ENCODE measurements around the gene NBEA. TPM values are rescaled to one million over a fixed set of nuclear protein-coding genes. Genes with fewer than 3 reads are reported as not detected.

Gene NBEA
- total RNA-seq, 1 experiment from 2014 or later = 4.4 TPM

GRCh38 chr13:35309706-35310105 lies 367.6 kb downstream of the NBEA start:
- Histone ChIP-seq H3K27me3 (ENCODE audit: low read length) (no peaks in the 10 kb centered on the region), H2AFZ (ENCODE audit: low read length) (no peak overlapping the region), H3K9me2 (replicated peaks; ENCODE audit: low read length) (no peaks in the 10 kb centered on the region), H3K4me1 (ENCODE audit: insufficient read depth, low read length) (no peaks in the 10 kb centered on the region), H3K36me3 (ENCODE audit: low read depth, low read length) (no peaks in the 10 kb centered on the region), H3K4me2 (ENCODE audit: low read length) (no peak overlapping the region), H3K79me2 (ENCODE audit: low read length) (no peaks in the 10 kb centered on the region), H3K27ac (ENCODE audit: low read length) (no peak overlapping the region), H4K20me1 (ENCODE audit: low read length) (no peaks in the 10 kb centered on the region), H3F3A (ENCODE audit: low read length, unreplicated experiment) (no peaks in the 10 kb centered on the region), H3K9me3 (ENCODE audit: low read length) (no peaks in the 10 kb centered on the region), H3K4me3 (ENCODE audit: low read length) (no peak overlapping the region), H3K9ac (ENCODE audit: low read length) (no peak overlapping the region)
- DNase-seq (no peak), ATAC-seq (no peak)
- ChIA-PET POLR2A (ENCODE audit: unreplicated experiment) (no interaction called here), CTCF (no interaction called here)
- BruUV-seq (replicated peaks) = no TSS peak
- TF ChIP-seq EZH2 (IDR thresholded peaks at IDR 0.05; ENCODE audit: low read length, unreplicated experiment) (no peak), CTCF (conservative IDR thresholded peaks at IDR 0.05; ENCODE audit: low read depth, low read length) (no peak), EZH2phosphoT487 (IDR thresholded peaks at IDR 0.05; ENCODE audit: borderline replicate concordance, low read length) (no peak)
- intact Hi-C loops (cut with micrococcal nuclease) = no loop called here

DNA sequence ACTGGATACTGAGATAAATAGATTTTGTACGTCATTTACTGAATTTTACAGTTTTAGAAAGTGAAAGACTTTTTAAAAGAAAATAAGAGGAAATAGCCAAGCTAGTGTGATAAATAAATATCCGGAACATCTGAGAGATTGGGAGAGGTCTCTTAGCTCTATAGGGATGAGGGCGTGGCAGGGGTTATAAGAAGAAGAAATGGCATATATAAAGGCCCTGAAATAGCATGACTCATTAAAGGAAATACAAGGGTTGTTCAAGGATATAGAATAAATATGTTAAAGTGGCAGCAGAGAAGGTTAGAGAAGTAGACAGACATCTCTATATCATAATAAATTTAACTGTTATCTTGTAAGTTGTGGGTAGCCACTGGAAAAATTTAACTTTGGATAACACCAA lies 390.1 kb downstream of the NBEA start:
- H3K9me3 ChIP-seq (ENCODE audit: low read length) = no peaks in the 10 kb centered on the region
- POLR2A ChIA-PET (ENCODE audit: unreplicated experiment) = no interaction called here
- no TSS peak for BruUV-seq (replicated peaks)
- no peak overlapping the region for H2AFZ ChIP-seq (ENCODE audit: low read length)
- H3K36me3 ChIP-seq (ENCODE audit: low read depth, low read length) = no peaks in the 10 kb centered on the region
- CTCF ChIA-PET = no interaction called here
- H3K4me1 ChIP-seq (ENCODE audit: insufficient read depth, low read length) = no peaks in the 10 kb centered on the region
- no peaks in the 10 kb centered on the region for H3K79me2 ChIP-seq (ENCODE audit: low read length)
- no peaks in the 10 kb centered on the region for H3K27me3 ChIP-seq (ENCODE audit: low read length)
- H3K27ac ChIP-seq (ENCODE audit: low read length) = no peak overlapping the region
- DNase-seq (no peak), ATAC-seq (no peak; the same call in 1 of the 2 replicates)
- no peak overlapping the region for H3K4me2 ChIP-seq (ENCODE audit: low read length)
- TF ChIP-seq CTCF (conservative IDR thresholded peaks at IDR 0.05; ENCODE audit: low read depth, low read length) = no peak
- no peak for TF ChIP-seq EZH2 (IDR thresholded peaks at IDR 0.05; ENCODE audit: low read length, unreplicated experiment)
- TF ChIP-seq EZH2phosphoT487 (IDR thresholded peaks at IDR 0.05; ENCODE audit: borderline replicate concordance, low read length) = no peak
- intact Hi-C loops (cut with micrococcal nuclease) = no loop called here
- no peak overlapping the region for H3K4me3 ChIP-seq (ENCODE audit: low read length)
- no peaks in the 10 kb centered on the region for H3F3A ChIP-seq (ENCODE audit: low read length, unreplicated experiment)
- no peaks in the 10 kb centered on the region for H4K20me1 ChIP-seq (ENCODE audit: low read length)
- H3K9ac ChIP-seq (ENCODE audit: low read length) = no peak overlapping the region
- no peaks in the 10 kb centered on the region for H3K9me2 ChIP-seq (replicated peaks; ENCODE audit: low read length)

- intact Hi-C loops (cut with micrococcal nuclease) = no loop called here
- no peaks in the 10 kb centered on the region for H4K20me1 ChIP-seq (ENCODE audit: low read length)
- H3K36me3 ChIP-seq (ENCODE audit: low read depth, low read length) = no peaks in the 10 kb centered on the region
- H3K4me1 ChIP-seq (ENCODE audit: insufficient read depth, low read length) = no peaks in the 10 kb centered on the region
- no peaks in the 10 kb centered on the region for H3K9me2 ChIP-seq (replicated peaks; ENCODE audit: low read length)
- no peak overlapping the region for H3K9ac ChIP-seq (ENCODE audit: low read length)
- H3K9me3 ChIP-seq (ENCODE audit: low read length) = no peaks in the 10 kb centered on the region
- no peak overlapping the region for H3K4me2 ChIP-seq (ENCODE audit: low read length)
- no peak overlapping the region for H3K27ac ChIP-seq (ENCODE audit: low read length)
- no peaks in the 10 kb centered on the region for H3F3A ChIP-seq (ENCODE audit: low read length, unreplicated experiment)
- ATAC-seq (no peak), DNase-seq (no peak)
- TF ChIP-seq EZH2 (IDR thresholded peaks at IDR 0.05; ENCODE audit: low read length, unreplicated experiment) (no peak), EZH2phosphoT487 (IDR thresholded peaks at IDR 0.05; ENCODE audit: borderline replicate concordance, low read length) (no peak), CTCF (conservative IDR thresholded peaks at IDR 0.05; ENCODE audit: low read depth, low read length) (no peak)
- no peak overlapping the region for H2AFZ ChIP-seq (ENCODE audit: low read length)
- no TSS peak for BruUV-seq (replicated peaks)
- H3K79me2 ChIP-seq (ENCODE audit: low read length) = no peaks in the 10 kb centered on the region
- ChIA-PET POLR2A (ENCODE audit: unreplicated experiment) (no interaction called here), CTCF (no interaction called here)
- no peaks in the 10 kb centered on the region for H3K27me3 ChIP-seq (ENCODE audit: low read length)
- no peak overlapping the region for H3K4me3 ChIP-seq (ENCODE audit: low read length)
These were observed 391.1 kb downstream of the NBEA start for GRCh38 chr13:35333157-35333556.
